Testis (tissue), 3 donors: ENCODE data around the gene IFNL4. TPM values are rescaled to one million over a fixed set of nuclear protein-coding genes. Genes with fewer than 3 reads are reported as not detected.
"Not testable (repeated sequence)": the region's sequence is repeated elsewhere in the genome, so short reads cannot be mapped to it uniquely, and the experiment has no call there.

ENCODE experiments used
- DNase-seq: peaks from one replicate; pipeline ENCODE4 v3.0.0-alpha.2; 2019
- H3K27ac ChIP-seq, 2 donors: fragments of 200-600 bp; sonication (generic); one replicate each; pipeline ENCODE4 v1.5.1; 2019
- H3K27me3 ChIP-seq: fragments of 200-600 bp; sonication (generic); one replicate; pipeline ENCODE4 v1.5.1; 2019
- H3K36me3 ChIP-seq: fragments of 200-600 bp; sonication (generic); one replicate; pipeline ENCODE4 v1.5.1; 2017; ENCODE audit warnings: low read depth; ENCODE audit errors: missing control alignments
- H3K4me1 ChIP-seq: fragments of 200-600 bp; sonication (generic); one replicate; pipeline ENCODE4 v1.5.1; 2019
- H3K4me3 ChIP-seq, 2 donors: fragments of 200-600 bp; sonication (generic); one replicate each; pipeline ENCODE4 v1.5.1; 2017 to 2019
- H3K9me3 ChIP-seq: fragments of 200-600 bp; sonication (generic); one replicate; pipeline ENCODE4 v1.5.1; 2017
- POLR2A ChIP-seq: fragments of 450-650 bp; IDR thresholded peaks from one replicate; pipeline ENCODE4 v1.6.1; 2017; ENCODE audit warnings: antibody characterized with exemption, mild to moderate bottlenecking, moderate library complexity
- WGBS, 2 donors: methylation state at CpG; one replicate each; pipeline ENCODE4 v1.1.5; 2018; 5-methylcytosine and 5-hydroxymethylcytosine counted together
- intact Hi-C: fragments of 100-400 bp; cut with DNase I; formaldehyde crosslinking; loops from one replicate; pipeline ENCODE4 v1.15.1; 2023; ENCODE audit warnings: low total_unique reads
- polyA plus RNA-seq: library from polyadenylated mRNA; stranded (reverse); fragments of 350-450 nt; fragmentation: Illumina TruSeq; extraction: RNeasy Lipid Tissue Mini Kit (QIAGEN cat#74804); gene quantifications from one replicate; pipeline ENCODE4 v1.2.3, GENCODE V29; 2014; ENCODE audit warnings: low read depth, low replicate concordance; ENCODE audit not compliant: insufficient read depth
- total RNA-seq, 2 donors: library from RNA; depleted of rRNA; stranded (reverse); fragments of >200 nt; gene quantifications; one replicate each; pipeline ENCODE4 v1.2.3, GENCODE V29; 2016
- TF ChIP-seq, protein P1 (sequence below), 3 experiments: fragments of 450-650 bp in 2 of 3; fragments of 200-600 bp in 1 of 3; sonication (generic) in 1 of 3; IDR thresholded peaks; one replicate each; pipeline ENCODE4 v1.5.1; 2016 to 2019; ENCODE audit warnings: antibody characterized with exemption in 3 of 3, mild to moderate bottlenecking in 2 of 3, moderate library complexity in 1 of 3

IFNL4 gene
- total and polyA plus RNA-seq, 3 donors from 2014 or later, result not detected

- intact Hi-C loops, result no loop called here
- WGBS, 2 donors, result 72 to 74% methylated on average over 9 of the region's 9 CpGs
- no peaks in the 10 kb centered on the region for H3K9me3 ChIP-seq
- H3K4me3 ChIP-seq, result no peak overlapping the region
- DNase-seq, result no peak
- H3K4me1 ChIP-seq, result no peaks in the 10 kb centered on the region
- no peaks in the 10 kb centered on the region for H3K27me3 ChIP-seq
- H3K27ac ChIP-seq, result no peak overlapping the region
- H3K36me3 ChIP-seq, result no peaks in the 10 kb centered on the region
- TF ChIP-seq POLR2A, result no peak
- TF ChIP-seq, protein P1, sequence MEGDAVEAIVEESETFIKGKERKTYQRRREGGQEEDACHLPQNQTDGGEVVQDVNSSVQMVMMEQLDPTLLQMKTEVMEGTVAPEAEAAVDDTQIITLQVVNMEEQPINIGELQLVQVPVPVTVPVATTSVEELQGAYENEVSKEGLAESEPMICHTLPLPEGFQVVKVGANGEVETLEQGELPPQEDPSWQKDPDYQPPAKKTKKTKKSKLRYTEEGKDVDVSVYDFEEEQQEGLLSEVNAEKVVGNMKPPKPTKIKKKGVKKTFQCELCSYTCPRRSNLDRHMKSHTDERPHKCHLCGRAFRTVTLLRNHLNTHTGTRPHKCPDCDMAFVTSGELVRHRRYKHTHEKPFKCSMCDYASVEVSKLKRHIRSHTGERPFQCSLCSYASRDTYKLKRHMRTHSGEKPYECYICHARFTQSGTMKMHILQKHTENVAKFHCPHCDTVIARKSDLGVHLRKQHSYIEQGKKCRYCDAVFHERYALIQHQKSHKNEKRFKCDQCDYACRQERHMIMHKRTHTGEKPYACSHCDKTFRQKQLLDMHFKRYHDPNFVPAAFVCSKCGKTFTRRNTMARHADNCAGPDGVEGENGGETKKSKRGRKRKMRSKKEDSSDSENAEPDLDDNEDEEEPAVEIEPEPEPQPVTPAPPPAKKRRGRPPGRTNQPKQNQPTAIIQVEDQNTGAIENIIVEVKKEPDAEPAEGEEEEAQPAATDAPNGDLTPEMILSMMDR (IDR thresholded peaks at IDR 0.05), result no peak
Measured at GRCh38 chr19:39270036-39270871, 21.6 kb upstream of the IFNL4 start.

DNA sequence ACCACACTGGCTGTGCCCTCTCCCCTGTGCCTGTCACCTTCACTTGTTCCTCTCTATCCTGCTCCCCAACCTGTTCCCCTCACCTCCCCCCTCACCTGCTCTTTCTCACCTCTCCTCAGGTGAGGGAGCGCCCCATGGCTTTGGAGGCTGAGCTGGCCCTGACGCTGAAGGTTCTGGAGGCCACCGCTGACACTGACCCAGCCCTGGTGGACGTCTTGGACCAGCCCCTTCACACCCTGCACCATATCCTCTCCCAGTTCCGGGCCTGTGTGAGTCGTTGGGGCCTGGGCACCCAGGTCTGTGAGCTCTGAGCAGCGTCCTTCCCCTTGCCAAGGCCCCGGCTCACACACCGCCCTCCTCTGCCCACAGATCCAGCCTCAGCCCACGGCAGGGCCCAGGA is 20.7 kb upstream of the IFNL4 start:
- DNase-seq, H3K9me3 ChIP-seq, H3K4me3 ChIP-seq, H3K36me3 ChIP-seq, intact Hi-C loops, H3K4me1 ChIP-seq, H3K27me3 ChIP-seq, H3K27ac ChIP-seq: not testable (repeated sequence)
- WGBS, 2 donors, result 69 to 73% methylated on average over 2 to 10 of the region's 10 CpGs

DNA sequence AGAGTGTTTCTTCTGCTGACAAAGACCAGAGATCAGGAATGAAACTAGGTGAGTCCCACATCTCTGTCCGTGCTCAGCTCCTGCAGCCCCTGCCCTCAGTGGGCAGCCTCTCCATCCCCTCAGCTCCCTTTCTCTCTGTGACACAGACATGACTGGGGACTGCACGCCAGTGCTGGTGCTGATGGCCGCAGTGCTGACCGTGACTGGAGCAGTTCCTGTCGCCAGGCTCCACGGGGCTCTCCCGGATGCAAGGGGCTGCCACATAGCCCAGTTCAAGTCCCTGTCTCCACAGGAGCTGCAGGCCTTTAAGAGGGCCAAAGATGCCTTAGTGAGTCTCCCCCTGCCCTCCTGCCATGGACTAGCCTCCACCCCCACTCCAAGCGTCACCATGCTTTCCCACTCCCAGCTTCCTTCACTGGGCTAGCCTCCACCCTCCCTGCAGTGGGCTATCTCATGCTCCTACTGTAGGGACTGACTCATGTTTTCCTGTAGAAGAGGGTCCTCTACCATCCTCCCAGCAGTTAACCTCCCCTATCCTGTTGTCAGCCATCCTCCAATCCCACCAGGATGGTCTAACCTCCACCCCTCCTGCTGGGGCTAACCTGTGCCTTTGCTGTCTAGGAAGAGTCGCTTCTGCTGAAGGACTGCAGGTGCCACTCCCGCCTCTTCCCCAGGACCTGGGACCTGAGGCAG is 20.0 kb upstream of the IFNL4 start:
- H3K27ac ChIP-seq, DNase-seq, H3K4me1 ChIP-seq, H3K36me3 ChIP-seq, H3K4me3 ChIP-seq, H3K27me3 ChIP-seq, H3K9me3 ChIP-seq, intact Hi-C loops: not testable (repeated sequence)
- WGBS, 2 donors, result 84 to 87% methylated on average over 3 to 10 of the region's 10 CpGs

DNA sequence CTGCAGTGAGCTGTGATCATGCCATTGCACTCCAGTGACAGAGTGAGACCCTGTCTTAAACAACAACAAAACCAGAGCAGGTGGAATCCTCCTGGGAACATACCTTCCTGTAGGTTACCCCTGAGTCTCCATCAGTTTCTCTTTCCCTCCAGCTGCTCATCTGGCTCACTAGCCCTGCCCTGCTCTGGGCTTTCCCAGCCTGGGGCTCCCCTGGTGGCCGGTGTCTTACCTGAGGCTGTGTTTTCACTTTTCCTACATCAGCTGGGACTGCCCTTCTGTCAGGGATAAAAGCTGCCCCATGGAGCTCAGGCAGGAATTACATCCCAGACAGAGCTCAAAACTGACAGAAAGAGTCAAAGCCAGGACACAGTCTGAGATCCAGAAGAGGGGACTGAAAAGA is 19.4 kb upstream of the IFNL4 start, which contains the start of gene IFNL2:
Gene IFNL2, plus strand, starts transcription at position 312 of the 400 bp plus-strand sequence. CDS start 173 bp downstream, outside the sequence.
- H3K36me3 ChIP-seq, H3K27me3 ChIP-seq, H3K4me1 ChIP-seq, DNase-seq, H3K9me3 ChIP-seq, H3K27ac ChIP-seq, H3K4me3 ChIP-seq, intact Hi-C loops: not testable (repeated sequence)
- WGBS, 2 donors, result no CpG with 5 or more reads among the region's 1 CpG

DNA sequence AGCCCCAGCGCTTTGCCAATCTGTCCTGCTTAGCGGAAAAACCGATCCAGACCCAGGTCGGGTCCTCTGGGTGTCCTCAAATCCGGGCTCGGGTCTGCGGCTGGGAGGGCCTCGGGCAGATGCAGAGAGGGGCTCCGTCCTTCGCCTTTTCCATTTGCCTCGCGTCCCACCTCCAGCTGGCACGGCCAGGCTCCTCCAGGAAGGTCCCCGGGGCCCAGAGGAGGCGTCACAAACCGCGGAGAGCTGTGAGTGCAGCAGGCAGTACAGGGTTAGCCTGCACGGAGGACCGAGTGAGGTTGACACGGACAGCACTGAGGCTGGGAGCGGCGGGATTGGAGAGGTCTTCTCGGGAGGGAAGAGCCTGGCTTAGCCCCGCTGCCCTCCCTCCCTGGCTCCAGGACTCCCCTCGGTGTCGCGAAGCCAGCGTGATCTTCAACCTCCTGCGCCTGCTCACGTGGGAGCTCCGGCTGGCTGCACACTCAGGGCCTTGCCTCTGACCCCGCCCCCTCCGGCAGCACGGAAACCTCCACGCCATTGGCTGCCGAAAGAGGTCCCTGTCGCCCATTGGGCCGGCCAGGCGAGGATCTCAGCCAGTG is 16.8 kb upstream of the IFNL4 start:
- peak; percentile 73 for DNase-seq
- H3K4me3 ChIP-seq, result peak overlapping the region; percentile 12 to 39
- H3K27ac ChIP-seq, result no peak overlapping the region
- TF ChIP-seq POLR2A, result no peak
- TF ChIP-seq, protein P1 (IDR thresholded peaks at IDR 0.05), result no peak
- H3K36me3 ChIP-seq, result no peaks in the 10 kb centered on the region
- no peaks in the 10 kb centered on the region for H3K9me3 ChIP-seq
- peaks cover 2% of the 10 kb centered on the region for H3K4me1 ChIP-seq
- no peaks in the 10 kb centered on the region for H3K27me3 ChIP-seq
- intact Hi-C loops, result no loop called here
- 12 to 37% methylated on average over 18 to 39 of the region's 39 CpGs for WGBS, 2 donors
